Ramos (cell line): ENCODE data around the gene PDK4.
"Not testable (repeated sequence)": the region's sequence is repeated elsewhere in the genome, so short reads cannot be mapped to it uniquely, and the experiment has no call there.

Experiments
- in situ Hi-C: fragments of 300-500 bp; cut with MboI; formaldehyde crosslinking; loops from one replicate; pipeline ENCODE4 v1.14.3; 2022; ENCODE audit warnings: low sequenced_read_pairs; ENCODE audit not compliant: unreplicated experiment

PDK4 gene

GRCh38 chr7:95605275-95605674 lies 9.0 kb upstream of the PDK4 start:
- in situ Hi-C loops, result no loop called here

DNA sequence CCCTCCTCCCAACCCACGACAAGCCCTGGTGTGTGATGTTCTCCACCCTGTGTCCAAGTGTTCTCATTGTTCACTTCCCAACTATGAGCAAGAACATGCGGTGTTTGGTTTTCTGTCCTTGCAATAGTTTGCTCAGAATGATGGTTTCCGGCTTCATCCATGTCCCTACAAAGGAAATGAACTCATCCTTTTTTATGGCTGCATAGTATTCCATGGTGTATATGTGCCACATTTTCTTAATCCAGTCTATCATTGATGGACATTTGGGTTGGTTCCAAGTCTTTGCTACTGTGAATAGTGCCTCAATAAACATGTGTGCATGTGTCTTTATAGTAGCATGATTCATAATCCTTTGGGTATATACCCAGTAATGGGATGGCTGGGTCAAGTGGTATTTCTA lies 8.5 kb upstream of the PDK4 start:
- in situ Hi-C loops, result not testable (repeated sequence)

DNA sequence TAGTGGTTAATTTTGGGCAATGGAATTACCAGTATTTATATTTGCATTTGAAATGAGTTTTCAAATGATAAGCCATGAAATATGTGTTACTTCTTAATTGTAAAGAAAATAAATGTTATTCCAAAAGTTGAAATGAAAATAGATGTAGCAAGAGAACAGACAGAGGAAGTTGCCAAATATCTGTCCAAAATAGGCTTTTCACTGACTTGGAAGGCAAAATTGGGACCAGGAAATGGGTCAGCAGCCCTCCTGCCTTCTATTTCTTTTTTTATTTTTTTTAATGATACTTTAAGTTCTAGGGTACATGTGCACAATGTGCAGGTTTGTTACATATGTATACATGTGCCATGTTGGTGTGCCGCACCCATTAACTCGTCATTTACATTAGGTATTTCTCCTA lies 8.1 kb upstream of the PDK4 start:
- in situ Hi-C loops, result not testable (repeated sequence)

GRCh38 chr7:95602421-95602820 lies 6.1 kb upstream of the PDK4 start:
- in situ Hi-C loops, result no loop called here

DNA sequence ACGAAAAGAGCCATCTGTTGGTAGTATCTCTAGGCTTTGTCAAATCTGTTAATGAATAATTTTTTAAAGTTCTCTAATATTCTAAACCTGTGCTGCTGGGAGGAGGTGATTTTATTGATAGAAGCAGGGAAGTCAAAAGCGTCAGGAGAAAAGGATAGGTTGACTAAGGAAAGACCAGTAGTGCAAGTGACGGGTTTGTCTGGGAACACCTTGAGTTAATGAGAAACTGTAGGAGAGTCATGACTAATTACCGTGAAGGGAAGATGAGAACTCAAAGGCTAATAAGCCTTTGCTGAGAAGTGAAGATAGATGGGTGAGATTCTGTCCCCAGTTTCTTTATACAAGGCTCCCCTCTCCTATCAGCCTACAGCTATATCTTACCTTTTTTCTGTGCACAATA lies 5.0 kb upstream of the PDK4 start:
- in situ Hi-C loops, result no loop called here

DNA sequence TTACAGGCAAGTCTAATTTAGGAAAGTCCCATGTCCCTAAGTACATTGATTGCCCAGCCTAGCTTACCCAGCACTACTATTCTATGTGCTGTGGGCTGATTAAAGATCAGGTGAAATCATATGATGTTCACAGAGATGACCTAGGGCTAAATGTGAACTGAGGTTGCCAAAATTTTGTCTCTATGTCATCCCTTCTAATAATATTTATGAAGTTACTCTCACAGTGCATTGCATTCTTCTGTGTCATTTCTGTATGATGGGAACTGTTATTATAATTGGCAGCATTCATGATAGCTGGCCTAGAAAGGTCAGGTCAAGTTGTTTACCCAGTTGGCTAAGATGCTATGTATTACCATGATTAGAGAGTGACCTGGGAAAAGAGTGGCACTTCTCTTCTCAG lies 2.8 kb upstream of the PDK4 start:
- in situ Hi-C loops, result no loop called here

GRCh38 chr7:95598511-95598910 lies 2.2 kb upstream of the PDK4 start:
- in situ Hi-C loops, result no loop called here

- in situ Hi-C loops, result no loop called here
Measured at GRCh38 chr7:95595746-95596197, 544 bp downstream of the PDK4 start.

DNA sequence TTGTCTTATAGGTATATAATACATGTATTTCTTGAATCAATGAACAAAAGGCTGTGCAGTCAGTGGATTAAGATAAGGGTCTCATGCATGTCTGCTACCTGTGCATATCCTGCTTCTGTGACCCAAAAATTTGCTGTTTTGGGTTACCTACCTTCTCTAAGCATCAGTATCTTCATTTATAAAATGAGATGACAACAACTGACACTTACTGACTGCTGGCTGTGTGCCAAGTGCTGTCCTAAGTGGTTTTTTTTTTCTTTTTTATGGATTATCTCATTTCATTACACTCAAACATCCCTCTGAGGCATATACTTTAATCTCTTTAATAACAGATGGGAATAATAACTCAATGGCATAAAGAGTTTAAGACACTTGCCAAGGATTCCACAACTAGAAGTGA lies 2.1 kb downstream of the PDK4 start:
- in situ Hi-C loops, result no loop called here

- in situ Hi-C loops, result no loop called here
Measured at GRCh38 chr7:95593343-95593742, 3.0 kb downstream of the PDK4 start.

DNA sequence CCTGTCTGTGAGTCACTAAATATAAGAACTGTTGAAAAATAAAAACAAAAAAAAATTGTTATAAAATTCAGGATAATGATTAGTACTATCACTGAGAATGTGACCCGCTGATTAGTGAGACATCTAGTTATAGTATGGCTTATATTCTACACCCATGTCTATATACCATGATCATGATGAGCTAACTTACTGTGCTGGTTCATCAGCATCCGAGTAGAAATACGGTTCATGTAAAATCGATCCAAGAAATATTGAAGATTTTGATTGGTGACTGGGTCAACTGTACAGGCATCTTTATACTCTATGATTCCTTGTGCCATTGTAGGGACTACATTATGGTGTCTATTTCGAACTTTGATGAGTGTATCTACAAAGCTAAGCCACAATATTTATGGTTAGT lies 3.7 kb downstream of the PDK4 start:
- in situ Hi-C loops, result no loop called here

DNA sequence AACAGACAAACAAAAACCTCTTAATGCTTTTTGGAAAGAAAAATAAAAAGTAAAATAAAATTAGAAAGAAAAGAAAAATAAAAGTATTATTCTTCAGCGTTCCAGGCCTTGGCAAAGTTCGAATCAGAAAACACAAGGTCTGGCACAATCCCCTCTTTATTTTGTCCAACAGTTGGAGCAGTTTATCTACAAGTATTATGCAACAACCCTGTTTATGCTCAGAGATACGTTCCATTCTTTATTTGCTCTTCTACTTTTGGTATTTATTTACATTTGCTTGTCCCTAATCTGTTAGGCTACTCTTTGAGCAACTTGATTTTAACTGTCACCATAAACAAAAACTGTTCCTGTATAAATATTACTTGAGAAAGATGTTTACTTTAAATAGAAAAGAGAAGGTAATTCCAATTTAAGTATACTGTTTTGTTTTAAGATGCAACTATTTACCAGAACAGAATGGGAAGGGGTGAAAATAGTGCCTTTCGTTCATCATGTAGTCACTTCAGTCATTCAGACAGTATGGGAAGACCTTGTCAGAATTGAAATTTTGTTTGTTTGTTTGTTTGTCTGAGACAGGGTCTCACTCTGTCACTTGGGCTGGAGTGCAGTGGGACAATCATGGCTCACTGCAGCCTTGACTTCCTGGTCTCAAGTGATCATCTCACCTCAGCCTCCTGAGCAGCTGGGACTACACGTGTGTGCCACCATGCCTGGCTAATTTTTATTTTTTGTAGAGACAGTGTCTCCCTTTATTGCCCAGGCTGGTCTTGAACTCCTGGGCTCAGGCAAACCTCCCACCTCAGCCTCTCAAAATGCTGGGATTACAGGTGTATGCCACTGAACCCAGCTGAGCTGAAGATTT lies 5.7 kb downstream of the PDK4 start:
- in situ Hi-C loops, result no loop called here

DNA sequence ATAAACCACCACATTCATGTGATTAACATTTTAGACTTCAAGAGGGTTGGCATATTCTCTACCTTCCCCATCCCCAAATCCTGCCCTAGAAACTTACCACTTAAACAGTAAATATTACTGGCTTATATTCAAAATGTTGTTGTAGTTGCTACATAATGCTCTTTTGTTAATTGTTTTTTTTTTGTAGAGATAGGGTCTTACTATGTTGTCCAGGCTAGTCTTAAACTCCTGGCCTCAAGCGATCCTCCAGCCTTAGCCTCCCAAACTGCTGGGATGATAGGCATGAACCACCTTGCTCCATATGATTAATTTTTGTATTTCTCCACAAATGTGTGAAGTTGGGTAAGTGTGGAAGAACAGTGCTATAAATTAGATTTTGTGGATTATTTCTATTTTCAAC lies 6.5 kb downstream of the PDK4 start:
- in situ Hi-C loops, result no loop called here

DNA sequence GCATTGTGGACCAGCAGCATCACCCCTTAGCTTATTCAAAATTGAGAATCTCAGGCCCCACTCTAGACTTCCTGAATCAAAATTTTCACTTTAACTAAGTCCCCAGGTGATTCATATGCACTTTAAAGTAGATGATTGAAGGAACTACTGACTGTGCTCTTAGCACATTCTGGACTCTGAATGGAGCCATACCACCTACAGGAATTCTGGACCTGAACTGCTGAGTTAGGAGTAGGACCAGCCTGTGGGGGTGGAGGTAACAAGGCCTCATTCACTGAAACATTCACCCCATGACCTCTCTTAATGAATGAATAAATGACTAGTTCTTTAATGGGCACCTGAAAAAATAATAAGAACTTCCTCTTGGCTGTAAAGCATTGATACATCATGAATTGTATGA lies 7.3 kb downstream of the PDK4 start:
- in situ Hi-C loops, result no loop called here

- in situ Hi-C loops, result no loop called here
Measured at GRCh38 chr7:95586951-95587301, 9.4 kb downstream of the PDK4 start.

- in situ Hi-C loops, result no loop called here
Measured at GRCh38 chr7:95585426-95585789, 10.9 kb downstream of the PDK4 start.

- in situ Hi-C loops, result no loop called here
Measured at GRCh38 chr7:95584769-95585425, 11.4 kb downstream of the PDK4 start.

GRCh38 chr7:95583834-95584621 lies 12.3 kb downstream of the PDK4 start:
- in situ Hi-C loops, result no loop called here

DNA sequence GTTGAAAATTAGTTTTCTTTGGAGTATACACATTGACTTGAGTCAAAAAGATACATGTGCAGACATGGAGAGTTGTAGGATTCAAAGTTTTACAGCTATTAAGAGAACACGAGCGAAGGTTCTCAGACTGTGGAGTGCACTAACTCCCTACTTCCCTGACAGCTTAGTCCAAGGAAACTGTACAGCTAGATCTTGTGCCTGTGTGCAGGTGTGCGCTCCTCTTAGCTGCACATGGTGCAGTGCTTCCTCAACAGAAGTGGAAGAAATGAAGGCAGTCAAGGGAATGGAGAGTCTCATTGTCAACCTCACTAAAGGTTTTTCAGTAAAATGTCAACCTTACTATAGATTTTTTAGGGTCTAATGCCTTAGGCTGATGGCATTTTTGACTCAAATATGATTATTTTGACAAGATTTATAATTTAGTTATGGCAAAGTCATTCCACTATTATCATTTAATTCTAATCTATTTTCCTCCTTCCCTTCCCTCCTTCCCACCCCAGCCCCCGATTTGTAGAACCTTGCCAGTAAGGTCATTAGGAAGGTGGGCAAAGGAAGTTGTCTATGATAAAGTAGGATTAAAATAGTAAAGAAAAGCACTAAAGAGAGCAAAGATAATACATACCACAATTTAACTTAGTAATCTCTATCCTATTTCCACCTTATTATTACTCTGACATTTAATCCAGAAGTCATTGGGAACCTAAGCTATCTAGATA lies 13.6 kb downstream of the PDK4 start:
- in situ Hi-C loops, result no loop called here

DNA sequence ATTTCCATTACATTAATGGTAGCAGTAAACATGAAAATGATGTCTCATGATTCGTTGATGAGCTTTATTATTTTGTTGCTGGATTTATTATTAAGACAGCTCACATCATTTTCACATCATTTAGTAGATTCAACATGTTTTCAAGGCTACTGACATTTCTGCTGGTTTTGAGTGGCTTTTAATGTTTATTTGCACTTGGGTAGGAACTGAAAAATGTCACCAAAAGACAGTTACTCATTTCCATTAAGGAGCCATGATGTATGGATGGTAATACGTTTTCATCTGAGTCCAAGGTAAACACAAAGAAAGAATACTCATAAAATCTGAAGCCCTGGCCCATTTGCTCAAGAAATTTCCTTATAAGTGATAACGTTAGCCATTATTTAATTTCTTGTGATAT lies 14.8 kb downstream of the PDK4 start:
- in situ Hi-C loops, result no loop called here

DNA sequence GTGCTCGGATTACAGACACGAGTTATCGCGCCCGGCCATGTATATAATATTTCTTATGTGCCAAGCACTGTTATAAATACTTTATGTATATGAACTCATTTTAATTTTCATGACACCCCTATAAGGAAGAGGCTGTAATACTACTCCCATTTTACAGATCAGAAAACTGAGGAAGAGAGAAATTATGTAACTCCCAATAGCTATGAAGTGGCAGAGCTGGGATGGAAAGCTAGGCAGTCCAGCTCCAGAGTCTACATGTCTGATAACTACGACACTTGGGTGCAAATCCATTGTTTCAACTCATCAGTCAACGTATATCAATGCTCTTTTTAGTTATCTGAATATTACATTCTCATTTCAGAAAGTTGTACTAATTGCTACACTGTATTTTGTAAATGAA lies 17.0 kb downstream of the PDK4 start:
- in situ Hi-C loops, result no loop called here
